HG03095 (cell line): ENCODE measurements around the gene RBM4B.
"Not testable (repeated sequence)": the region's sequence is repeated elsewhere in the genome, so short reads cannot be mapped to it uniquely, and the experiment has no call there.

Experiments
- ATAC-seq: cut with Tn5 transposase; IDR thresholded peaks from one replicate; pipeline ENCODE4 v1.9.1; 2021; ENCODE audit warnings: moderate library complexity; ENCODE audit not compliant: unreplicated experiment

Gene RBM4B

GRCh38 chr11:66677599-66678375 lies at the start of gene RBM4B:
RBM4B (minus strand) TSS chr11:66677887; CDS start chr11:66677079, 808 bp downstream.
- ATAC-seq: peak; percentile 77

GRCh38 chr11:66725647-66726046 lies 48.0 kb upstream of the RBM4B start:
- ATAC-seq: no peak

GRCh38 chr11:66725114-66725513 lies 47.4 kb upstream of the RBM4B start:
- ATAC-seq: no peak

- not testable (repeated sequence) for ATAC-seq
Observed at GRCh38 chr11:66724167-66724566, 46.5 kb upstream of the RBM4B start.

GRCh38 chr11:66723693-66724092 lies 46.0 kb upstream of the RBM4B start:
- ATAC-seq: no peak

- no peak for ATAC-seq
Observed at GRCh38 chr11:66722745-66723651, 45.3 kb upstream of the RBM4B start.

- ATAC-seq: no peak
Observed at GRCh38 chr11:66721939-66722338, 44.3 kb upstream of the RBM4B start.

- ATAC-seq: no peak
Observed at GRCh38 chr11:66720899-66721470, 43.3 kb upstream of the RBM4B start.

- no peak for ATAC-seq
Observed at GRCh38 chr11:66720223-66720898, 42.7 kb upstream of the RBM4B start.

- ATAC-seq: no peak
Observed at GRCh38 chr11:66719111-66719872, 41.6 kb upstream of the RBM4B start.

GRCh38 chr11:66718320-66718971 lies 40.8 kb upstream of the RBM4B start:
- no peak for ATAC-seq

- ATAC-seq: no peak
Observed at GRCh38 chr11:66717925-66718319, 40.2 kb upstream of the RBM4B start.

GRCh38 chr11:66716996-66717395 lies 39.3 kb upstream of the RBM4B start:
- ATAC-seq: no peak

- ATAC-seq: no peak
Observed at GRCh38 chr11:66715346-66716085, 37.8 kb upstream of the RBM4B start.

- no peak for ATAC-seq
Observed at GRCh38 chr11:66713746-66714480, 36.2 kb upstream of the RBM4B start.

- ATAC-seq: no peak
Observed at GRCh38 chr11:66710384-66710930, 32.8 kb upstream of the RBM4B start.

GRCh38 chr11:66708701-66709100 lies 31.0 kb upstream of the RBM4B start:
- ATAC-seq: no peak

- ATAC-seq: no peak
Observed at GRCh38 chr11:66708094-66708493, 30.4 kb upstream of the RBM4B start.
